ENCODE results near the gene KCNH6.

The KCNH6 gene

GRCh38 chr17:63490329-63490728, 32.8 kb upstream of the KCNH6 start:
- no peak for TF ChIP-seq CTCF (conservative IDR thresholded peaks at IDR 0.05)
- no peak overlapping the region for H3K27ac ChIP-seq

- no peak for TF ChIP-seq CTCF (conservative IDR thresholded peaks at IDR 0.05)
- H3K27ac ChIP-seq, result no peak overlapping the region
Measured at GRCh38 chr17:63490858-63491400, 32.2 kb upstream of the KCNH6 start.

- TF ChIP-seq CTCF (conservative IDR thresholded peaks at IDR 0.05), result no peak
- H3K27ac ChIP-seq, result no peak overlapping the region
Measured at GRCh38 chr17:63491413-63491812, 31.7 kb upstream of the KCNH6 start.

GRCh38 chr17:63491977-63492618, 31.1 kb upstream of the KCNH6 start:
- H3K27ac ChIP-seq, result no peak overlapping the region
- TF ChIP-seq CTCF (conservative IDR thresholded peaks at IDR 0.05), result no peak

GRCh38 chr17:63492940-63493339, 30.2 kb upstream of the KCNH6 start:
- TF ChIP-seq CTCF (conservative IDR thresholded peaks at IDR 0.05), result no peak

GRCh38 chr17:63493411-63493810, 29.7 kb upstream of the KCNH6 start:
- H3K27ac ChIP-seq, result no peak overlapping the region
- TF ChIP-seq CTCF (conservative IDR thresholded peaks at IDR 0.05), result no peak

More at GRCh38 chr17:63492940-63493339, 30.2 kb upstream of the KCNH6 start:
- H3K27ac ChIP-seq, result no peak overlapping the region

- TF ChIP-seq CTCF (conservative IDR thresholded peaks at IDR 0.05), result no peak
- no peak overlapping the region for H3K27ac ChIP-seq
Measured at GRCh38 chr17:63494300-63494928, 28.7 kb upstream of the KCNH6 start.

All from VCaP (cell line).